Measurements from ENCODE around the gene NECTIN1. TPM values are rescaled to one million over a fixed set of nuclear protein-coding genes. Genes with fewer than 3 reads are reported as not detected.

NECTIN1 gene
- total and polyA plus RNA-seq, 2 experiments from 2014 or later = 1.0 to 5.2 TPM

DNA sequence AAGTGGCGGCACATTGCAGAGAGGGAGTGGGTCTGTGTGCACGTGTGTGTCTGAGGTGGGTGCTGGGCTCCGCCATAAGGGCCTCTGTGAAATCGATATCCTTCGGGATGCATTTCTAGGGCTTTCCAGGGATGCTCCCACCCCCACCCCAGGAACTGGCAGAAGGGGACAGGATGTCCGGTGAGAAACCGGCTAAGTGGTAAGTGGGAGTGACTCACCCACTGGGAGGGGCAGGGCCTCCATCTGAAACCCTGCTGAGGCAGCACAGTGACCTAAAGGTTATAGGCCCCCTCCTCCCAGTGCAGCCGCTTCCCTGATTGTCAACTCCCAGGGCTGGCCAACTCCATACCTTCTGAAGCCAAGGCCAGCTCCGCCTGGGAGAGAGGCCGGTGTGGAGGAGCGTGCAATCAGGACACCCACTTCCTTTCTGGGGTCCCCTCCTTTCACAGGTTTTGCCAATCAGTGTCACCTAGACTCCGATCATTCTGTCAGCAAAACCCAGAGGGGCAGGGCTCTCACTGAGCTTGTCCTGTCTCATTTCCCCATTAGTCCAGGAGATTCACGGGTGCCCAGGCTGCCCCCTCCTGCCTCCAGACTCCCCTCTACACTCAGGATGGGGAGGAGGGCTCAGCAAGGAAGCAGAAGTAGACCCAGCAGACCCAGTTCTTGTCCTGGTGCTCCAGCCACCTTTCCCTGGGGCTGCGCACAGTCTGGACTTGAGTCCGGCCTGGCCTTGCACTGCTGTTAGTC lies 44.5 kb downstream of the NECTIN1 start:
- Histone ChIP-seq H3K4me3 (no peak overlapping the region), H3K4me1 (ENCODE audit: insufficient read depth) (peaks cover 6% of the 10 kb centered on the region), H3F3A (ENCODE audit: insufficient read depth) (no peaks in the 10 kb centered on the region), H3K27me3 (replicated peaks; ENCODE audit: insufficient read depth) (no peaks in the 10 kb centered on the region), H3K79me2 (ENCODE audit: insufficient read depth) (no peaks in the 10 kb centered on the region), H3K9ac (no peak overlapping the region), H3K9me2 (ENCODE audit: insufficient read depth) (no peaks in the 10 kb centered on the region), H3K36me3 (ENCODE audit: low read depth) (no peaks in the 10 kb centered on the region), H3K27ac (no peak overlapping the region), H3K9me3 (ENCODE audit: low read depth) (no peaks in the 10 kb centered on the region), H2AFZ (peak overlapping the region; percentile 42; the same call in 1 of the 2 replicates), H3K4me2 (ENCODE audit: unreplicated experiment) (no peak overlapping the region), H4K20me1 (ENCODE audit: insufficient read depth) (no peaks in the 10 kb centered on the region)
- DNase-seq = peak; percentile 76
- WGBS, 2 experiments (ENCODE audit: low coverage in 1 of 2, low lambda C conversion rate in 2 of 2, missing lambda C conversion rate in 2 of 2) = 73% methylated on average over 15 of the region's 15 CpGs
- TF ChIP-seq EZH2phosphoT487 (IDR thresholded peaks at IDR 0.05; ENCODE audit: insufficient read depth, low read depth) (no peak), EZH2 (IDR thresholded peaks at IDR 0.05; ENCODE audit: insufficient read depth, poor library complexity, severe bottlenecking) (no peak)
- in situ Hi-C loops (cut with MboI) = no loop called here

DNA sequence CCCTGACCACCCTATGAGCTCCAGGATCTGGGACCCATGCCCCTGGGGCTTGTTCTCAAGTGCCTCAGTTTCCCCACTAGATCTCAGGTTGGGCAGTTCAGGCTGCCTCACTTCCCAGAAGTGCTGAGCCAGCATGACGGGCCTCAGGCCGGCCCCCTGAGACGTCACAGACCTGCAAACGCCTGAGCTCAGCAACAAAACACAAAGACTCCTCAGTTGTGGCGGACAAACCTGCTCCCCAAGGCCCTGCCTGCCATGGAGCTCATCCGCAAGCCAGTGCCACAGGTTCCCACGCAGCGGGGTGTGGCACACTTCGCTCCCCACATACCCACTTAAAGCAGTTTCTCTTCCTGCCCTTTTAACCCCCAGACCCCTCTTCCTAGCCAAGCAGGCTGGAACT lies 45.2 kb downstream of the NECTIN1 start:
- no peaks in the 10 kb centered on the region for H3K36me3 ChIP-seq (ENCODE audit: low read depth)
- DNase-seq = no peak
- H3K9me2 ChIP-seq (ENCODE audit: insufficient read depth) = no peaks in the 10 kb centered on the region
- H3K4me2 ChIP-seq (ENCODE audit: unreplicated experiment) = no peak overlapping the region
- no peak overlapping the region for H3K27ac ChIP-seq
- H3K27me3 ChIP-seq (replicated peaks; ENCODE audit: insufficient read depth) = no peaks in the 10 kb centered on the region
- TF ChIP-seq EZH2 (IDR thresholded peaks at IDR 0.05; ENCODE audit: insufficient read depth, poor library complexity, severe bottlenecking) (no peak), EZH2phosphoT487 (IDR thresholded peaks at IDR 0.05; ENCODE audit: insufficient read depth, low read depth) (no peak)
- H3K9me3 ChIP-seq (ENCODE audit: low read depth) = no peaks in the 10 kb centered on the region
- in situ Hi-C loops (cut with MboI) = no loop called here
- no peaks in the 10 kb centered on the region for H3K79me2 ChIP-seq (ENCODE audit: insufficient read depth)
- 78 to 84% methylated on average over 9 of the region's 9 CpGs for whole genome bisulfite sequencing, 2 experiments (ENCODE audit: low coverage in 1 of 2, low lambda C conversion rate in 2 of 2, missing lambda C conversion rate in 2 of 2)
- H3F3A ChIP-seq (ENCODE audit: insufficient read depth) = no peaks in the 10 kb centered on the region
- no peak overlapping the region; the same call in 1 of the 2 replicates for H2AFZ ChIP-seq
- no peak overlapping the region for H3K9ac ChIP-seq
- H3K4me3 ChIP-seq = no peak overlapping the region
- H3K4me1 ChIP-seq (ENCODE audit: insufficient read depth) = peaks cover 6% of the 10 kb centered on the region
- no peaks in the 10 kb centered on the region for H4K20me1 ChIP-seq (ENCODE audit: insufficient read depth)

DNA sequence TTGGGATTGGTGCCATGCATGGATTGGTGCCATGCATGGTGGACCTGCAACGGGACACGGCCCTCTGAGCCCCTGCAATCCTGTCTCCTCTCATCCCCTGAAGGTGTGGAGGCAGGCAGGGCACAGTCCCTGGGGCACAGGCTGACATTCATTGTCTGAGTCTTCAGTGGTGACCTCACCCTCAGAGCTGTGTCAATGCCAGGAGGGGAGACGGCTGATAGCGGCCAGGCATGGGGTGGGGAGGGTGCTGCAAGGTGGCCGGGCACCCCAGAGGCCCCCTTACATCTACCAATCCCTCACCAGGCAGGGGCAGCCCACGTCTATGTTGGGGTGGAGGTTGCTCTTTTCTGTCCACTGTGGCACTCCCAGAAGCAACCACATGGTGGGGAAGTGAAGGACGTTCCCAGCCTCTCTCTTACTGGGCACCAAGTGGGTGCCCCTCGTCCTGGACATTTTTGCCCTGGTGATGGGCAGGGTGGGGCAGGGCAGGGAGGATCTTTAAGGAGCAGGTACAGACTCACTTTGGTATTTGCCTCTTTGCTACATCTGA lies 47.6 kb downstream of the NECTIN1 start:
- in situ Hi-C loops (cut with MboI) = no loop called here
- no peak overlapping the region for H3K9ac ChIP-seq

DNA sequence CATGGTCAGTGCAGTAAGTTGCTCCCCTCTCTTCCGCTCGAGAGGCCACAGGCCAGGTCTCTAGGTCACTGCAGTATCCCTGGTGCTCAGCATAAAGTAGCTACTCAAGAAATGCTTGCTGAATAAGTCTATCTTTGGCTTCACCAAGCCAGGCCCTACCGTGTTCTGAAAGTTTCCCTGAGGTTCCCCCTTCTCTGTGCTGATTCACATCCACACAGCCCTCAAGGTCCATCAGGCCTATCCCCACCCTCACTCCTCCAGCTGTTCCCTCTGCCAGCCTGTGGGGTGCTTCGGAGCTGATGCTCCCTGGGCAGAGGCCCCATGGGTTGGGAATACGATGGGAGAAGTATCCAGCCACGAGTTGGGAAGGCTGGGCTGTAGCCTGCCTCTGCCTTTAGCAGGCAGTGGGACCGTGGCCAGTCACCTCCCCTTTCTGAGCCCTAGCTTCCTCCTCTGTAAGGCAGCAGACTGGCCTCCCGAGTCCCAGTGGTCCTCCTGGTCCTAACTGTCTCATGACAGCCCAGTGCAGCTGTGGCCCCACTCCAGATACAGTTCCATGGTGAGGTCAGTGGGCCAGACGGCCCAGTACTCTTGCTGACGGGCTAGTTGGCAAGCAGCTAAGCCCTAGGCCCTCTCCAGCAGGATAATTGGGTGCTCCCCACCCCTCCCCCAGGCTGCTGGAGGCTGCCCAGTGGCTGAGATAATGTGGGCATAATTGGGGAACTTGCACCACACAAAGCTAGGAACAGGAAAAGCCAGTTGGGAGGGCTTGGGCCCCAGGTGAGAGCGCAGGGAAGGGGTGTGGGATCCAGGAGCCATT lies 48.2 kb downstream of the NECTIN1 start:
- no peaks in the 10 kb centered on the region for H3K79me2 ChIP-seq (ENCODE audit: insufficient read depth)
- no peaks in the 10 kb centered on the region for H4K20me1 ChIP-seq (ENCODE audit: insufficient read depth)
- no peak overlapping the region for H2AFZ ChIP-seq
- H3K4me2 ChIP-seq (ENCODE audit: unreplicated experiment) = no peak overlapping the region
- no peak overlapping the region for H3K9ac ChIP-seq
- H3F3A ChIP-seq (ENCODE audit: insufficient read depth) = no peaks in the 10 kb centered on the region
- no peaks in the 10 kb centered on the region for H3K9me2 ChIP-seq (ENCODE audit: insufficient read depth)
- no peak for TF ChIP-seq EZH2 (IDR thresholded peaks at IDR 0.05; ENCODE audit: insufficient read depth, poor library complexity, severe bottlenecking)
- no peak for TF ChIP-seq EZH2phosphoT487 (IDR thresholded peaks at IDR 0.05; ENCODE audit: insufficient read depth, low read depth)
- no peak for DNase-seq
- H3K4me1 ChIP-seq (ENCODE audit: insufficient read depth) = peaks cover 16% of the 10 kb centered on the region
- H3K4me3 ChIP-seq = no peak overlapping the region
- in situ Hi-C loops (cut with MboI) = no loop called here
- no peaks in the 10 kb centered on the region for H3K36me3 ChIP-seq (ENCODE audit: low read depth)
- no peaks in the 10 kb centered on the region for H3K9me3 ChIP-seq (ENCODE audit: low read depth)
- 59 to 66% methylated on average over 11 of the region's 11 CpGs for WGBS, 2 experiments (ENCODE audit: low coverage in 1 of 2, low lambda C conversion rate in 2 of 2, missing lambda C conversion rate in 2 of 2)
- no peaks in the 10 kb centered on the region for H3K27me3 ChIP-seq (replicated peaks; ENCODE audit: insufficient read depth)
- H3K27ac ChIP-seq = no peak overlapping the region

More for the DNA sequence above, 47.6 kb downstream of the NECTIN1 start:
- H3K27me3 ChIP-seq (replicated peaks; ENCODE audit: insufficient read depth) = no peaks in the 10 kb centered on the region
- no peak overlapping the region for H2AFZ ChIP-seq
- H3K36me3 ChIP-seq (ENCODE audit: low read depth) = no peaks in the 10 kb centered on the region
- TF ChIP-seq EZH2 (IDR thresholded peaks at IDR 0.05; ENCODE audit: insufficient read depth, poor library complexity, severe bottlenecking) (no peak), EZH2phosphoT487 (IDR thresholded peaks at IDR 0.05; ENCODE audit: insufficient read depth, low read depth) (no peak)
- H3K79me2 ChIP-seq (ENCODE audit: insufficient read depth) = no peaks in the 10 kb centered on the region
- no peak overlapping the region for H3K27ac ChIP-seq
- peaks cover 12% of the 10 kb centered on the region for H3K4me1 ChIP-seq (ENCODE audit: insufficient read depth)
- 43 to 45% methylated on average over 8 of the region's 8 CpGs for WGBS, 2 experiments (ENCODE audit: low coverage in 1 of 2, low lambda C conversion rate in 2 of 2, missing lambda C conversion rate in 2 of 2)
- H3K4me2 ChIP-seq (ENCODE audit: unreplicated experiment) = no peak overlapping the region
- no peaks in the 10 kb centered on the region for H4K20me1 ChIP-seq (ENCODE audit: insufficient read depth)
- no peaks in the 10 kb centered on the region for H3K9me3 ChIP-seq (ENCODE audit: low read depth)
- H3K4me3 ChIP-seq = no peak overlapping the region
- H3F3A ChIP-seq (ENCODE audit: insufficient read depth) = no peaks in the 10 kb centered on the region
- H3K9me2 ChIP-seq (ENCODE audit: insufficient read depth) = no peaks in the 10 kb centered on the region
- DNase-seq = peak; percentile 30
